IMR-90 (cell line): ENCODE measurements around the gene KLHL29. TPM values are rescaled to one million over a fixed set of nuclear protein-coding genes. Genes with fewer than 3 reads are reported as not detected.

Experiments
- ATAC-seq: fragments of 200-7000 bp; cut with Tn5 transposase; 2 replicates; pipeline ENCODE4 v1.9.1; 2020; ENCODE audit warnings: low read depth, mild to moderate bottlenecking, moderate library complexity
- BruUV-seq: library from RNA; stranded (reverse); fragments of 400-500 nt; replicated peaks from 2 replicates; lab custom pipeline; 2021; lab: Mats Ljungman, UMichigan
- CTCF ChIA-PET: fragments of 300-600 bp; formaldehyde crosslinking; extraction: SDS; loops from one replicate; lab custom pipeline; 2021; ENCODE audit warnings: antibody characterized with exemption; lab: Yijun Ruan, JAX
- POLR2A ChIA-PET: fragments of 300-600 bp; sonication (Branson Sonifier 250); formaldehyde crosslinking; loops from one replicate; lab custom pipeline; 2022; ENCODE audit warnings: antibody characterized with exemption; ENCODE audit not compliant: unreplicated experiment; lab: Charles Lee
- DNase-seq: peaks from one replicate; pipeline ENCODE4 v3.0.0; 2013
- H2AFZ ChIP-seq: replicated peaks from 2 replicates; pipeline ENCODE3; 2013; ENCODE audit warnings: low read length, mild to moderate bottlenecking; ENCODE audit not compliant: poor library complexity
- H2AK5ac ChIP-seq: 2 replicates; pipeline ENCODE4 v1.6.1; 2013; ENCODE audit warnings: low read depth, low read length, inconsistent platforms
- H2AK9ac ChIP-seq: replicated peaks from 2 replicates; pipeline ENCODE3; 2013; ENCODE audit warnings: mild to moderate bottlenecking, low read depth, low read length, moderate library complexity; ENCODE audit not compliant: poor library complexity
- H2BK120ac ChIP-seq: 2 replicates; pipeline ENCODE4 v1.6.1; 2013; ENCODE audit warnings: low read depth, low read length, inconsistent platforms
- H2BK15ac ChIP-seq: 3 replicates; pipeline ENCODE4 v1.6.1; 2013; ENCODE audit warnings: low read depth, low read length, inconsistent platforms
- H2BK20ac ChIP-seq: 2 replicates; pipeline ENCODE4 v1.6.1; 2013; ENCODE audit warnings: low read depth, mild to moderate bottlenecking, inconsistent platforms, low read length, moderate library complexity
- H2BK5ac ChIP-seq: 2 replicates; pipeline ENCODE4 v1.6.1; 2013; ENCODE audit warnings: mild to moderate bottlenecking, low read depth, low read length, inconsistent platforms; ENCODE audit not compliant: poor library complexity, severe bottlenecking
- H3K14ac ChIP-seq: replicated peaks from 2 replicates; pipeline ENCODE4 v1.6.1; 2013; ENCODE audit warnings: low read depth, low read length, inconsistent platforms
- H3K18ac ChIP-seq: 2 replicates; pipeline ENCODE4 v1.6.1; 2013; ENCODE audit warnings: low read depth, low read length, control low read depth
- H3K23ac ChIP-seq: 2 replicates; pipeline ENCODE4 v1.6.1; 2013; ENCODE audit warnings: low read depth, low read length, inconsistent platforms
- H3K27ac ChIP-seq: 2 replicates; pipeline ENCODE4 v1.5.1; 2013; ENCODE audit warnings: mild to moderate bottlenecking, control low read depth, low read length; ENCODE audit not compliant: insufficient read depth
- H3K27me3 ChIP-seq: 2 replicates; pipeline ENCODE4 v1.6.1; 2013; ENCODE audit warnings: low read length; ENCODE audit not compliant: control insufficient read depth, insufficient read depth
- H3K36me3 ChIP-seq: 2 replicates; pipeline ENCODE4 v1.6.1; 2013; ENCODE audit warnings: low read length, mixed read lengths; ENCODE audit not compliant: control insufficient read depth, insufficient read depth
- H3K4ac ChIP-seq: 2 replicates; pipeline ENCODE4 v1.6.1; 2013; ENCODE audit warnings: low read depth, low read length, inconsistent platforms
- H3K4me1 ChIP-seq: 2 replicates; pipeline ENCODE4 v1.6.1; 2013; ENCODE audit warnings: low read length, mixed read lengths; ENCODE audit not compliant: control insufficient read depth, insufficient read depth
- H3K4me2 ChIP-seq: 2 replicates; pipeline ENCODE4 v1.6.1; 2013; ENCODE audit warnings: low read depth, mild to moderate bottlenecking, control low read depth, low read length, moderate library complexity
- H3K4me3 ChIP-seq: 2 replicates; pipeline ENCODE4 v1.5.1; 2013; ENCODE audit warnings: low read depth, mild to moderate bottlenecking, control low read depth, low read length, moderate library complexity; ENCODE audit not compliant: insufficient read depth
- H3K56ac ChIP-seq: 2 replicates; pipeline ENCODE4 v1.6.1; 2013; ENCODE audit warnings: low read length, inconsistent platforms; ENCODE audit not compliant: insufficient read depth; ENCODE audit errors: extremely low read depth
- H3K79me1 ChIP-seq, 2 experiments: 2 replicates each; pipeline ENCODE4 v1.6.1; 2013; ENCODE audit warnings: low read length in 2 of 2, inconsistent platforms in 1 of 2, low read depth in 1 of 2
- H3K9ac ChIP-seq: 2 replicates; pipeline ENCODE4 v1.6.1; 2013; ENCODE audit warnings: low read depth, low read length, control low read depth
- H3K9me1 ChIP-seq: 2 replicates; pipeline ENCODE4 v1.6.1; 2013; ENCODE audit warnings: low read length, inconsistent platforms; ENCODE audit not compliant: insufficient read depth
- H3K9me3 ChIP-seq: 2 replicates; pipeline ENCODE4 v1.6.1; 2013; ENCODE audit warnings: low read length; ENCODE audit not compliant: control insufficient read depth, insufficient read depth
- H4K20me1 ChIP-seq: 2 replicates; pipeline ENCODE4 v1.6.1; 2013; ENCODE audit warnings: low read length, inconsistent platforms; ENCODE audit not compliant: insufficient read depth
- H4K5ac ChIP-seq: 2 replicates; pipeline ENCODE4 v1.6.1; 2013; ENCODE audit warnings: mild to moderate bottlenecking, low read depth, low read length, control low read depth
- H4K8ac ChIP-seq, 2 experiments: 2 replicates each; pipeline ENCODE4 v1.6.1; 2013; ENCODE audit warnings: low read depth in 2 of 2, low read length in 2 of 2, control low read depth in 1 of 2, inconsistent platforms in 1 of 2
- H4K91ac ChIP-seq: 2 replicates; pipeline ENCODE4 v1.6.1; 2013; ENCODE audit warnings: low read depth, low read length, inconsistent platforms; ENCODE audit not compliant: insufficient read depth
- BHLHE40 ChIP-seq: fragments of 150-350 bp; IDR thresholded peaks from 2 replicates; pipeline ENCODE4 v1.6.1; 2016; ENCODE audit warnings: mild to moderate bottlenecking, low read depth, low read length
- CHD1 ChIP-seq: IDR thresholded peaks from 2 replicates; pipeline ENCODE4 v1.6.1; 2012; ENCODE audit warnings: low read depth, low read length, improper control_type of control experiment
- ELK1 ChIP-seq: fragments of 150-350 bp; IDR thresholded peaks from 2 replicates; pipeline ENCODE4 v1.6.1; 2016; ENCODE audit warnings: low read depth, mild to moderate bottlenecking, low read length, moderate library complexity, borderline replicate concordance
- FOS ChIP-seq: fragments of 150-350 bp; IDR thresholded peaks from 2 replicates; pipeline ENCODE4 v1.6.1; 2016; ENCODE audit warnings: low read depth, low read length
- MXI1 ChIP-seq: IDR thresholded peaks from 2 replicates; pipeline ENCODE4 v1.6.1; 2012; ENCODE audit warnings: low read depth, mild to moderate bottlenecking, low read length, moderate library complexity, borderline replicate concordance
- RAD21 ChIP-seq: IDR thresholded peaks from 2 replicates; pipeline ENCODE4 v1.6.1; 2012; ENCODE audit warnings: low read length, improper control_type of control experiment
- SMC3 ChIP-seq: fragments of 150-350 bp; IDR thresholded peaks from 2 replicates; pipeline ENCODE4 v1.6.1; 2016; ENCODE audit warnings: low read depth, mild to moderate bottlenecking, antibody characterized with exemption, low read length, moderate library complexity
- WGBS, 2 experiments: methylation state at CpG; one replicate each; pipeline versions ENCODE4 v1.1.5 to v1.1.7; 2013; ENCODE audit warnings: missing lambda C conversion rate in 2 of 2; ENCODE audit not compliant: insufficient read length in 1 of 2; ENCODE audit errors: extremely low coverage in 2 of 2; 5-methylcytosine and 5-hydroxymethylcytosine counted together
- dilution Hi-C: fragments of 300-500 bp; cut with HindIII; formaldehyde crosslinking; loops from one replicate; pipeline ENCODE4 v1.14.3; 2018; ENCODE audit warnings: low sequenced_read_pairs; ENCODE audit not compliant: unreplicated experiment
- in situ Hi-C: fragments of 300-500 bp; cut with MboI; formaldehyde crosslinking; loops from 3 replicates; pipeline ENCODE4 v1.14.3; 2019; ENCODE audit warnings: low sequenced_read_pairs, inconsistent platforms, mixed read lengths
- intact Hi-C: fragments of 100-400 bp; cut with micrococcal nuclease; formaldehyde crosslinking; loops from 2 replicates; pipeline ENCODE4 v1.10.0; 2022
- polyA plus RNA-seq, 3 experiments: library from polyadenylated mRNA; depleted of rRNA; stranded (reverse); fragments of >200 nt; gene quantifications; 2 replicates each; pipeline ENCODE4 v1.2.3, GENCODE V29; 2012; ENCODE audit warnings: low replicate concordance in 1 of 3
- total RNA-seq: library from RNA; depleted of rRNA; stranded (reverse); fragments of >200 nt; gene quantifications from 2 replicates; pipeline ENCODE4 v1.2.3, GENCODE V29; 2012

The KLHL29 gene
- total and polyA plus RNA-seq, 2 of the 4 experiments (the other 2 are of a cell fraction): 2.0 to 8.0 TPM

DNA sequence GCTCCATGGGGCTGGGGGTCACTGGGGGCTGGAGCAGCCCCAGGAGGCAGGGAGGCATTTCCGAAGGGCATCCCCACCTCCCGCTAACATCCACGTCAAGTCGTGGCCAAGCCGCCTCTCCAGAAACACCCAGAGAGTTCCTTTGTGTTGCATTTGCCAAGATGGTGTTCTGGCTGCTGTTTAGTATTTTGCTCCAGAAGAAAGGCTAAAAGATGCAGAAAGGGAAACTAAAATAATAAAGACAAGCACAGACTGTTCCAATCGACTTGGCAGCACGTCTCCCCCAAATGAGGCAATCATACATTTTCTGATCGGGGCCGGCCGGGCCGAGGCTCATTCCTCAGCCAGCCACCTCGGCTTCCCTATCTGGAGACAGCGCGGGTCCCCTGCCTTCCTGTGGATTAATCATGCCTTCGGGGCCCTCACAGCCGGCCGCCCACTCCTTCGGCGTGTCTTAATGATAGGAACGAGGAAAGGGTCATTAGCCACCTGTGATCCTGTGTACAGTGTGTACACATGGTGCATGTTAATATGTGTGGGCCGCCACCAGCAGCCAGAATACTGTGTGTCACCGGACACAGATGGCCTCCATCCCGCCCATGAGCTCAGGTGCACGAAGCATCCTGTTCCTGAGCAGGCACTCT, 169.2 kb downstream of the KLHL29 start:
- Histone ChIP-seq H3K14ac (no peak overlapping the region), H3K36me3 (no peaks in the 10 kb centered on the region), H2BK5ac (no peak overlapping the region), H3K9me3 (no peaks in the 10 kb centered on the region), H4K5ac (no peak overlapping the region), H2BK15ac (no peak overlapping the region), H2AK9ac (no peak overlapping the region), H3K4me3 (no peak overlapping the region), H3K79me1 (no peaks in the 10 kb centered on the region; a peak in 1 of 4 replicates), H2AFZ (no peak overlapping the region), H3K9ac (no peak overlapping the region), H3K18ac (no peak overlapping the region), H3K23ac (no peak overlapping the region), H3K4ac (no peak overlapping the region), H4K8ac (no peak overlapping the region), H4K20me1 (peaks cover 3% of the 10 kb centered on the region; the same call in 1 of the 2 replicates), H3K4me1 (peaks cover 4% of the 10 kb centered on the region), H2BK20ac (no peak overlapping the region), H3K27me3 (no peaks in the 10 kb centered on the region), H3K4me2 (no peak overlapping the region), H2BK120ac (no peak overlapping the region), H3K56ac (no peak overlapping the region), H4K91ac (no peak overlapping the region), H3K27ac (no peak overlapping the region), H3K9me1 (peaks cover 2% of the 10 kb centered on the region; the same call in 1 of the 2 replicates), H2AK5ac (no peak overlapping the region)
- CTCF ChIA-PET: no interaction called here
- BruUV-seq: no TSS peak
- POLR2A ChIA-PET: no interaction called here
- no peak for DNase-seq
- intact Hi-C loops (no loop called here), in situ Hi-C loops (no loop called here), dilution Hi-C loops (no loop called here)
- TF ChIP-seq MXI1 (no peak), ELK1 (no peak), SMC3 (no peak), RAD21 (no peak), FOS (no peak), CHD1 (no peak), BHLHE40 (no peak)
- 90% methylated on average over 4 of the region's 24 CpGs; no CpG with 5 or more reads in 1 of the 2 experiments for WGBS, 2 experiments
- no peak for ATAC-seq
